GM18519 (cell line): ENCODE measurements around the gene CDK2AP2.
"Not testable (repeated sequence)": the region's sequence is repeated elsewhere in the genome, so short reads cannot be mapped to it uniquely, and the experiment has no call there.

ENCODE experiments used
- ATAC-seq: cut with Tn5 transposase; IDR thresholded peaks from one replicate; pipeline ENCODE4 v1.9.1; 2021; ENCODE audit warnings: mild to moderate bottlenecking, moderate library complexity; ENCODE audit not compliant: unreplicated experiment, low FRiP score

The CDK2AP2 gene

DNA sequence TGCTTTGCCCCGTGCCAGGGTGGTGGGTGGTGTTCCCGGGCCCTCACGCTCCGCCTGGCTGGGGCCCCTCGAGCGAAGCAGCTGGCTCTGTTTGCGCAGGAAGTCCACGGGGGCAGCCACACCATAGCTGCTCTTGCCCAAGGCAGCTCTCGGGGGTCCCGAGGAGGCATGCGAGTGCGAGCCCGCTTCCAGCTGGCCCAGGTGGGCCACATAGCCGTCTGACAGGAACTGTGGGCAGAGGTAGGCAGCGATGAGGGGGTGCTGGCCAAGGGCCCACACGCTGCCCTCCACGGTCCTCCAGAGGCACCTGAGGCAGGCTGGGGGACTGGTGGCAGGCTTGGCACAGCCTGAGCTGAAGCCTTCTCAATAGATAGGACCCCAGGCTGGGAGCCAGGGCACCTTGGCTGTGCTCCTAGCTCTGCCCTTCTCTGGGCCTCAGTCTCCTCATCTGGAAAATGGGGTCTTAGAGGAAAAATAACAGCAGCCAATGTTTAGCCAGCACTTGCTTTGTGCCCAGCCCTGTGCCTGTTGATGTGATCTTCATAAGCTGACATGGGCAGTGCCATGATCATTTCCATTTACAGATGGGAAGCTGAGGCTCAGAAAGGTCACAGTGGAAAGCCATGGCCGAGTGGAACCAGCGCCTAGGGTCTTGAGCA, 15.8 kb downstream of the CDK2AP2 start:
- ATAC-seq = no peak

- ATAC-seq = no peak
Measured at GRCh38 chr11:67491276-67492068, 16.5 kb downstream of the CDK2AP2 start.

- no peak for ATAC-seq
Measured at GRCh38 chr11:67490727-67491065, 17.3 kb downstream of the CDK2AP2 start.

DNA sequence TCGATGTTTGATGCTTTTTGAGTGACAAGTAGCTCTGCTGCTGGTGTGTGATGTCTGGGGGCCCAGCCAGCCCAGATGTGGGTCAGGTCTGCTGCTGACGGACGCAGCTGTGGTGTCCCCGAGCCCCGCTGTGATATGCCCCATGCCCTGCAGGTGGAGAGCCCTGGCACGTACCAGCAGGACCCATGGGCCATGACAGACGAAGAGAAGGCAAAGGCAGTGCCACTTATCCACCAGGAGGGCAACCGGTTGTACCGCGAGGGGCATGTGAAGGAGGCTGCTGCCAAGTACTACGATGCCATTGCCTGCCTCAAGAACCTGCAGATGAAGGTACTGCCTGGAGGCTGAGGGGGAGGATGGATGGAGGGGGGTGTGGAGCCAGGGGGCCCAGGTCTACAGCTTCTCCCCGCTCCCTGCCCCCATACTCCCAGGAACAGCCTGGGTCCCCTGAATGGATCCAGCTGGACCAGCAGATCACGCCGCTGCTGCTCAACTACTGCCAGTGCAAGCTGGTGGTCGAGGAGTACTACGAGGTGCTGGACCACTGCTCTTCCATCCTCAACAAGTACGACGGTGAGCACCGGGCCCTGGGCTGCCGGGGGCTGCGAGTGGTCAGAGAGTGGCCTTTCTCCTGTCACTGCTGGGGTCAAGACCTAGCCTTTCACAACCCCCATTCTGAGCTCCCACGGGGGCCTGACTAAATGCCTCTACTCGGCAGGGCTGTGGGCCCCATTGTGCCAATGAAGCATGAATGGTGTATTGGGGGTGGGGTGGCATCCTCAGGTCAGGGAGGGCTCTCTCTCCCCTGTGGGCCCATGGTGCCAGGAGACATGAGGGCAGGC, 17.9 kb downstream of the CDK2AP2 start:
- no peak for ATAC-seq

- no peak for ATAC-seq
Measured at GRCh38 chr11:67489203-67489884, 18.6 kb downstream of the CDK2AP2 start.

DNA sequence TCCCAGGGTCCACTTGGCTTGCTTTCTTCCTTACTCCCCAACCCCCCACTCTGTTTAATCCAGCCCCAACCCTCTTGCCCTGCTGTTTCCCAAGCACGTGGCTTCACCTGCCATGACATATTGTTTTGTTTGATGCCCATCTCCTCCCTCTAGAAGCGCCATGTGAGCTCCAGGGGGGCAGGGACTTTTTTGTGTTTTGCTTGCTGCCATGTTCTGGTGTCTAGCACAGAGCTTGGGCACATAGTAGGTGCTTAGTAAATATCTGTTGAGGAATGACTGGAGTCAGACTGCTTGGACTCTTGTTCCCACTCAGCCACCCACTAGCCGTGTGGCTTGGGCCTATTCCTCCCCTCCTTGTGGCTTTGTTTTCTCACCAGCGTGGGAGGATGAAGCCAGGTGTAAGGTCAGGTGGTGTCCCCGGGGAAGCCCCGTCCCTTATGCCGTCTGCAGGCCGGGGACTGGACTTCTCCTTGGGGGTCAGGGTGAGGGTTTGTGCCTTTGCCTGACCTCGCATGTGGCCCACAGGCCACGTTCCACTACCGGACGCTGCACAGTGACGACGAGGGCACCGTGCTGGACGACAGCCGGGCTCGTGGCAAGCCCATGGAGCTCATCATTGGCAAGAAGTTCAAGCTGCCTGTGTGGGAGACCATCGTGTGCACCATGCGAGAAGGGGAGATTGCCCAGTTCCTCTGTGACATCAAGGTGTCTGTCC, 21.3 kb downstream of the CDK2AP2 start:
- ATAC-seq = no peak

- not testable (repeated sequence) for ATAC-seq
Measured at GRCh38 chr11:67485873-67486361, 22.0 kb downstream of the CDK2AP2 start.

- ATAC-seq = no peak
Measured at GRCh38 chr11:67484847-67485311, 23.1 kb downstream of the CDK2AP2 start.

DNA sequence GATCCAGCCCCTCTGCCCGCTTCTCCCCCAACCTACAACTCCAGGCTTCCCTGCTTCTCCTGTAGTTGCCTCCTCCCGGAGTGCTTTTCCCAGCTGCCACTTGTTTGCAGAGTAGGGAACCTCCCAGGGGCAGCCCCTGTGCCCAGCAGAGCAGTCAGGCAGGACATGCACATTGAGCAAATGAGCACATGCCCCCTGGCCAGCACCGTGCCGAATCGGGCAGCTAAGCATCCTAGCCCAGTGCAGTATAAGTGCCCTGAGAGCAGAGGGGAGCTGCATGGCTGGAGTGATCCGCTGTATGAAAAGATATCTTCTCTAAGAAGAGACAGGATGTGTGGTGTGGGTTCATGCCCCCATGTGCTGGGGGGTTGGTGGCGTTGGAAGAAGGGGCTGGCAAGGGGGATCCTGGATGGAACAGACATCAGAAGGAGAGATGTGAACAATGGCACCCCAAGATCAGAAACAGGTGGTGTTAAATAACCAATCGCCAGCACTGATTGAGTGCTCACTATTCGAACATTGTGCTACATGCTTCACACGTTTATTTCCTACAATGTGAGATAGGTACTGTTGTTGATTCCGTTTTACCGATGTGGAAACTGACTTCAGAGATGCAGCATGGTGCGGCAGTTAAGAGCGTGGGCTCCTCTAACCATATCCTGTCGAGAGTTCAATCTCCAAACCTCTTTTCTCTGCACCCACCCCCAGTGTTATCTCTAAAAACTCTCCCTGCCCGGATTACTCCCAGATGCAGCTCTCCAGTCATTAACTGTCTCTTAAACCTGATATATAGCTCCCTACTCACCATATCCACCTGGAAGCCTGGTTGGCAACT, 23.9 kb downstream of the CDK2AP2 start:
- ATAC-seq = no peak

GRCh38 chr11:67482827-67483798, 24.8 kb downstream of the CDK2AP2 start, which contains the start of gene AIP:
AIP (plus strand) TSS chr11:67483026; CDS start chr11:67483159, 133 bp downstream.
- peak; percentile 63 for ATAC-seq

DNA sequence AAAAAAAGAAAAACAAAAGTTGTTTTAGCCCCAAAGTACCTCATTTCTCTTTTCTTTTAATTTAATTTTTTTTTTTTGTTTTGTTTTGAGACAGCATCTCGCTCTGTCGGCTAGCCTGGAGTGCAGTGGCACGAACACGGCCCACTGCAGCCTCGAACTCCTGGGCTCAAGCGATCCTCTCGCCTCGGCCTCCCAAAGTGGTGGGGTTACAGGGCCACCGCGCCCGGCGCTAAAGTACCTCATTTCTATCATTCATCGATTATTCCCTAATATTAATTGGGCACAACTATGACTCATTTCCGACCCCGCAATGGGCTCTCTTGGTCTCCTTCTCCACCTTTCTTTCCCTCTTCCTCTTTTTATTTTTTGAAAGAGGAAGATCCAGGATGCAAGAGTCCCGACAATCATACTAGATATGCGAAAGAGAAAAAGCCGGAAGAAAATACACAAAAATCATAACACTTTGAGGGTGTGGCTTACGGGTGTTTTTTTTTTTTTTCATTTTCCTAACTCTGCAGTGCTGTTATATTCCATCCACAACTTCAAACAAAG, 25.6 kb downstream of the CDK2AP2 start:
- ATAC-seq = no peak

DNA sequence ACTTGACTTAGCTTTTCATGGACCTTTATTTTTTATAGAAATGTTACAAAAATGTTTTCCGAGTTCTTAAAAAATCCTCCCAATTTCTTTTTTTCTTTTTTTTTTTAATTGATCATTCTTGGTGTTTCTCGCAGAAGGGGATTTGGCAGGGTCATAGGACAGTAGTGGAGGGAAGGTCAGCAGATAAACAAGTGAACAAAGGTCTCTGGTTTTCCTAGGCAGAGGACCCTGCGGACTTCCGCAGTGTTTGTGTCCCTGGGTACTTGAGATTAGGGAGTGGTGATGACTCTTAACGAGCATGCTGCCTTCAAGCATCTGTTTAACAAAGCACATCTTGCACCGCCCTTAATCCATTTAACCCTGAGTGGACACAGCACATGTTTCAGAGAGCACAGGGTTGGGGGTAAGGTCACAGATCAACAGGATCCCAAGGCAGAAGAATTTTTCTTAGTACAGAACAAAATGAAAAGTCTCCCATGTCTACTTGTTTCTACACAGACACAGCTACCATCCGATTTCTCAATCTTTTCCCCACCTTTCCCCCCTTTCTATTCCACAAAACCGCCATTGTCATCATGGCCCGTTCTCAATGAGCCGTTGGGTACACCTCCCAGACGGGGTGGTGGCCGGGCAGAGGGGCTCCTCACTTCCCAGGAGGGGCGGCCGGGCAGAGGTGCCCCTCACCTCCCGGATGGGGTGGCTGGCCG, 30.5 kb downstream of the CDK2AP2 start:
- not testable (repeated sequence) for ATAC-seq

- ATAC-seq = not testable (repeated sequence)
Measured at GRCh38 chr11:67476692-67477091, 31.3 kb downstream of the CDK2AP2 start.

- no peak for ATAC-seq
Measured at GRCh38 chr11:67472882-67473281, 35.1 kb downstream of the CDK2AP2 start.

DNA sequence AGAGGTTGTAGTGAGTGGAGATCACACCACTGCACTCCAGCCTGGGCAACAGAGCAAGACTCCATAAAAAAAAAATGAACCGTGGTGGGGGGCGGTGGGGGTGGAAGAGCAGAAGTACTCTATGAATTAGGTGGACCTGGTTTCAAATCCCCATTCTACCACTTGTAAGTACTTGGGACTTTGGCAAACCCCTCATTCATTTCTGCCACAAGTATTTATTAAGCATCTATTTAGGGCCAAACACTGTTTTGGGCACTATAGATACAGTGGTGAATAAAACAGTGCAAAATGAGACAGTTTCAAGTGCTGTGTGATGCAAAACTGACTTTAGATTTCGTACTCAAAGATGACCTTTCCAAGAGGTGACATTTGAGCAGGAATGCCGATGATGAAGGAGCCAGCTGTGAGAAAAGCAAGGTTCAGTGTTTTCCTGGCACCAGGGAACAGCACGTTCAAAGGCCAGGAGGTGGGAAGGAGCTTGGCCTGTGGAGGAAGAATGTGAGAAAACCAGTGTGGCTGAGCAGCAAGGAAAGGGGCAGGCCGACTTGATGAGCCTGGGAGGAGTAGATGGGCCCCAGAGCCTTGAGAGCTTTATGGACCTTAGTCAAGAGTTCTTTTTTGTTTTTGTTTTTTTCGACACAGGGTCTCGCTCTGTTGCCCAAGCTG, 37.5 kb downstream of the CDK2AP2 start:
- no peak for ATAC-seq

DNA sequence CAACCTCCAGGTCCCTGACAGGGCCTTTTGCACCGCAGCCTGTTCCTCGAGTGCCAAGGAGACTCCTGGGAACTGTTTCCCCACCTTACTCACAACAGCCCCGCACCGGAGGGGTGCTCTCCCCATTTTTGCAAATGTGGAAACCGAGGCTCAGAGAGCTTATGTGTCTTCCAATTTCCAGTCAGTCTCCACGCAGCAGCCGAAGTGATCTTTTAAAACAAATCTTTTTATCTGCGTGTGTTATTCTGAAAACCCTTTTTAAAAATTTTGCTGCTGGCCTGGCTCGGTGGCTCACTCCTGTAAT, 38.5 kb downstream of the CDK2AP2 start:
- peak; percentile 6 for ATAC-seq
